KMS-11 (cell line): ENCODE data around the gene PFDN1.

Source experiments
- H2AFZ ChIP-seq: fragments of 200-600 bp; sonication (generic); 2 replicates; pipeline ENCODE4 v1.6.1; 2016; ENCODE audit warnings: antibody characterized with exemption, mixed run types, low read depth
- H3K27ac ChIP-seq: fragments of 200-600 bp; sonication (generic); 2 replicates; pipeline ENCODE4 v1.6.1; 2016; ENCODE audit warnings: mild to moderate bottlenecking, mixed run types
- H3K27me3 ChIP-seq: fragments of 200-600 bp; sonication (generic); 2 replicates; pipeline ENCODE4 v1.6.1; 2017; ENCODE audit warnings: mild to moderate bottlenecking, low read depth, mixed run types, moderate library complexity; ENCODE audit not compliant: insufficient read depth
- H3K36me3 ChIP-seq: fragments of 200-600 bp; sonication (generic); 2 replicates; pipeline ENCODE4 v1.6.1; 2017; ENCODE audit warnings: mild to moderate bottlenecking, mixed run types; ENCODE audit not compliant: insufficient read depth
- H3K4me1 ChIP-seq: fragments of 200-600 bp; sonication (generic); 2 replicates; pipeline ENCODE4 v1.6.1; 2016; ENCODE audit warnings: mild to moderate bottlenecking, low read depth, mixed run types; ENCODE audit not compliant: poor library complexity, severe bottlenecking
- H3K4me2 ChIP-seq: fragments of 200-600 bp; sonication (generic); 2 replicates; pipeline ENCODE4 v1.7.0; 2016; ENCODE audit warnings: mild to moderate bottlenecking, mixed run types
- H3K4me3 ChIP-seq: fragments of 200-600 bp; sonication (generic); IDR thresholded peaks from 2 replicates; pipeline ENCODE4 v1.6.1; 2017; ENCODE audit warnings: low read depth, low read length, mixed read lengths; ENCODE audit not compliant: insufficient read depth
- H3K79me2 ChIP-seq: fragments of 200-600 bp; sonication (generic); 2 replicates; pipeline ENCODE4 v1.6.1; 2016; ENCODE audit warnings: low read depth, mixed run types; ENCODE audit not compliant: insufficient read depth
- H3K9ac ChIP-seq: fragments of 200-600 bp; sonication (generic); 2 replicates; pipeline ENCODE4 v1.6.1; 2016; ENCODE audit warnings: mild to moderate bottlenecking, mixed run types
- H4K20me1 ChIP-seq: fragments of 200-600 bp; sonication (generic); 2 replicates; pipeline ENCODE4 v1.6.1; 2016; ENCODE audit warnings: mild to moderate bottlenecking, mixed run types; ENCODE audit not compliant: insufficient read depth
- TF ChIP-seq, protein P1 (sequence below): fragments of 200-600 bp; sonication (generic); conservative IDR thresholded peaks from 2 replicates; pipeline ENCODE4 v1.6.1; 2017; ENCODE audit warnings: low read depth, mild to moderate bottlenecking, antibody characterized with exemption, low read length, moderate library complexity, mixed read lengths

The PFDN1 gene

DNA sequence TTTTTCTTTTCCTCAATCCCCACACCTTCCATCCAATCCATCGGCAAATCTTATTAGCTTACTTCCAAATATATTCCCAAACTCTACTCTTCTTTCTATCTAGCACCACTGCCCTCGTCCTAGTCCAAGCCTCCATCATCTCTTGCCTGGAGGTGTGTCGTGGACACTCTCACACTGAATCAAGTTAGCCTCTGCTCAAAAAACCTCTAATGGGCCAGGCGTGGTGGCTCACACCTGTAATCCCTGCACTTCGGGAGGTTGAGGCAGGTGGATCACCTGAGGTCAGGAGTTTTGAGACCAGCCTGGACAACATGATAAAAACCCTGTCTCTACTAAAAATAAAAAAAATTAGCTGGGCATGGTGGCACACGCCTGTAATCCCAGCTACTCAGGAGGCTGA lies 46.2 kb downstream of the PFDN1 start:
- TF ChIP-seq, protein P1, sequence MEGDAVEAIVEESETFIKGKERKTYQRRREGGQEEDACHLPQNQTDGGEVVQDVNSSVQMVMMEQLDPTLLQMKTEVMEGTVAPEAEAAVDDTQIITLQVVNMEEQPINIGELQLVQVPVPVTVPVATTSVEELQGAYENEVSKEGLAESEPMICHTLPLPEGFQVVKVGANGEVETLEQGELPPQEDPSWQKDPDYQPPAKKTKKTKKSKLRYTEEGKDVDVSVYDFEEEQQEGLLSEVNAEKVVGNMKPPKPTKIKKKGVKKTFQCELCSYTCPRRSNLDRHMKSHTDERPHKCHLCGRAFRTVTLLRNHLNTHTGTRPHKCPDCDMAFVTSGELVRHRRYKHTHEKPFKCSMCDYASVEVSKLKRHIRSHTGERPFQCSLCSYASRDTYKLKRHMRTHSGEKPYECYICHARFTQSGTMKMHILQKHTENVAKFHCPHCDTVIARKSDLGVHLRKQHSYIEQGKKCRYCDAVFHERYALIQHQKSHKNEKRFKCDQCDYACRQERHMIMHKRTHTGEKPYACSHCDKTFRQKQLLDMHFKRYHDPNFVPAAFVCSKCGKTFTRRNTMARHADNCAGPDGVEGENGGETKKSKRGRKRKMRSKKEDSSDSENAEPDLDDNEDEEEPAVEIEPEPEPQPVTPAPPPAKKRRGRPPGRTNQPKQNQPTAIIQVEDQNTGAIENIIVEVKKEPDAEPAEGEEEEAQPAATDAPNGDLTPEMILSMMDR, result no peak
- no peaks in the 10 kb centered on the region for H3K79me2 ChIP-seq
- H3K4me3 ChIP-seq, result no peak overlapping the region
- peaks cover 11% of the 10 kb centered on the region for H3K4me1 ChIP-seq
- no peak overlapping the region for H3K27ac ChIP-seq
- no peaks in the 10 kb centered on the region for H4K20me1 ChIP-seq
- no peaks in the 10 kb centered on the region for H3K27me3 ChIP-seq
- no peak overlapping the region for H3K9ac ChIP-seq
- H3K36me3 ChIP-seq, result no peaks in the 10 kb centered on the region
- H3K4me2 ChIP-seq, result no peak overlapping the region
- no peak overlapping the region for H2AFZ ChIP-seq

GRCh38 chr5:140255460-140256157 lies 47.3 kb downstream of the PFDN1 start:
- Histone ChIP-seq H3K36me3 (no peaks in the 10 kb centered on the region), H3K79me2 (no peaks in the 10 kb centered on the region), H2AFZ (no peak overlapping the region), H3K4me3 (no peak overlapping the region), H3K27ac (no peak overlapping the region), H3K4me2 (no peak overlapping the region), H4K20me1 (no peaks in the 10 kb centered on the region), H3K4me1 (peaks cover 22% of the 10 kb centered on the region), H3K27me3 (no peaks in the 10 kb centered on the region), H3K9ac (no peak overlapping the region)
- TF ChIP-seq, protein P1, result no peak

- Histone ChIP-seq H3K27me3 (no peaks in the 10 kb centered on the region), H3K9ac (no peak overlapping the region), H3K36me3 (no peaks in the 10 kb centered on the region), H3K79me2 (no peaks in the 10 kb centered on the region), H4K20me1 (no peaks in the 10 kb centered on the region), H3K4me2 (no peak overlapping the region), H3K27ac (no peak overlapping the region), H3K4me1 (peaks cover 33% of the 10 kb centered on the region), H2AFZ (no peak overlapping the region), H3K4me3 (no peak overlapping the region)
- TF ChIP-seq, protein P1, result no peak
Observed at GRCh38 chr5:140253985-140254384, 48.9 kb downstream of the PFDN1 start.

- Histone ChIP-seq H3K27ac (no peak overlapping the region), H3K4me2 (no peak overlapping the region; the same call in 1 of the 2 replicates), H3K4me3 (no peak overlapping the region), H3K9ac (no peak overlapping the region), H2AFZ (no peak overlapping the region), H3K36me3 (no peaks in the 10 kb centered on the region), H3K79me2 (no peaks in the 10 kb centered on the region), H4K20me1 (no peaks in the 10 kb centered on the region), H3K4me1 (peaks cover 33% of the 10 kb centered on the region), H3K27me3 (no peaks in the 10 kb centered on the region)
- TF ChIP-seq, protein P1, result no peak
Observed at GRCh38 chr5:140252470-140253126, 50.3 kb downstream of the PFDN1 start.
